KOPT-K1 (cell line): ENCODE data around the gene HAUS8.
"Not testable (repeated sequence)": the region's sequence is repeated elsewhere in the genome, so short reads cannot be mapped to it uniquely, and the experiment has no call there.

ENCODE experiments used
- H3K27ac ChIP-seq: fragments of 200-600 bp; sonication (generic); 2 replicates; pipeline ENCODE4 v1.5.1; 2016; ENCODE audit warnings: antibody characterized with exemption, mild to moderate bottlenecking, low read depth, low read length; ENCODE audit not compliant: poor library complexity, severe bottlenecking
- H3K36me3 ChIP-seq: fragments of 200-600 bp; sonication (generic); 2 replicates; pipeline ENCODE4 v1.5.1; 2017; ENCODE audit warnings: antibody characterized with exemption, mild to moderate bottlenecking, low read length, moderate library complexity; ENCODE audit not compliant: insufficient read depth
- H3K9me3 ChIP-seq: fragments of 200-600 bp; sonication (generic); 2 replicates; pipeline ENCODE4 v1.5.1; 2017; ENCODE audit warnings: antibody characterized with exemption, low read length, mild to moderate bottlenecking; ENCODE audit not compliant: insufficient read depth, poor library complexity, severe bottlenecking

HAUS8 gene

DNA sequence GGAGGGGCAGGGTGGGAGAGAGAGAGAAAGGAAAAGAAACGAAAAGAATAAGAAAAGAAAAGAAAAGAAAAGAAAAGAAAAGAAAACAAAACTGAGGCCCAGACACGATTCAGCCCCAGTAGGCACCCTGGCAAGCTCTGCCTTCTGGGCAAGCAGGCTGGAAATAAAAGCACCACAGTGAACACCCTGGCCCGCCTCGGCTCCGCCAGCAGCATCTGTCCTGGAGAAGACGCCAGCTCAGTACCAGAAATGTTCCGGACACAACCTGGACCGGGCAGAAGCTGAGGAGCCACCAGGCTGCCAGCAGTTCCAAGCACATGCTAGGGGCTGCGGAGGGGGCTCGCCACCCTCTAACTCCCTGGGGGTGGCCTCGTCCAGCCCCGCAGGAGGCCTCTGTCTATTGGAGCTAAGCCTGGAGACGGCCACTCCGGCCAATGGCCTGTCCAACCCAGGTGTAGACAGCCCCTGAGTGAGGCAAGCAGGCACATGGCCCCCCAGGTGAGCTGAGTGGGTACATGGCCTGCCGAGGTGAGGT lies 37.2 kb downstream of the HAUS8 start:
- no peak overlapping the region for H3K27ac ChIP-seq
- no peaks in the 10 kb centered on the region for H3K9me3 ChIP-seq
- no peaks in the 10 kb centered on the region for H3K36me3 ChIP-seq

DNA sequence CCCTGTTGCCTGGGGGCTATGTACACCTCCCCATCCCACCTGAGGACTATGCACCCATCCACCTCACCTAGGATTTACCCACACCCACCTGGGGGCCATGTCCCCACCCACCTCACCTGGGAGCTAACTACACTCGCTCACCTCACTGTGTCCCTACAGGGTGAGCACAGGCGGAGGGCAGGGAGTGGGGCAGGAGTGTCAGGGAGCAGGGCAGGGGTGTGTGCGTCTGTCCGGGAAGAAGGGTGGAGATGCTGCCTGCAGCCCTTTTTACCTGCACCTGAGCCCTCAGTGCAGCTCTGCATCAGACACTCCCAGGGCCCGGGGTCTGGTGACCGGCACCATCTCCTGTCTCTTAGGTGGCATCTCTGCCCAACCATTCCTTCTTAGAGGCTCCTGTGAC lies 38.1 kb downstream of the HAUS8 start:
- Histone ChIP-seq H3K9me3 (no peaks in the 10 kb centered on the region), H3K36me3 (no peaks in the 10 kb centered on the region), H3K27ac (no peak overlapping the region)

DNA sequence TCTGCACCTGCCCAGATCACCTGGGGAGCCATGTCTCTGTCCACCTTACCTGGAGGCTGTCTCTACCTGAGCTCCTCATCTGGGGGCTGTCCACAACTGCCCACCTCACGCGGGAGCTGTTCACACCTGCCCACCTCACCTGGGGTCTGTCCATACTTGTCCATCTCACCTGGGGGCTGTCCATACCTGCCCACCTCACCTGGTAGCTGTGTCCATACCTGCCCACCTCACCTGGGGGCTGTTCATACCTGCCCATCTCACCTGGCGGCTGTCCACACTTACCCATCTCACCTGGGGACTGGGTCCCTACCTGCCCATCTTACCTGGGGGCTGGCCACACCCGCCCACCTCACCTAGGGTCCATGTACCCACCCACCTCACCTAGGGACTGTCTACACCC lies 38.6 kb downstream of the HAUS8 start:
- H3K36me3 ChIP-seq, result no peaks in the 10 kb centered on the region

DNA sequence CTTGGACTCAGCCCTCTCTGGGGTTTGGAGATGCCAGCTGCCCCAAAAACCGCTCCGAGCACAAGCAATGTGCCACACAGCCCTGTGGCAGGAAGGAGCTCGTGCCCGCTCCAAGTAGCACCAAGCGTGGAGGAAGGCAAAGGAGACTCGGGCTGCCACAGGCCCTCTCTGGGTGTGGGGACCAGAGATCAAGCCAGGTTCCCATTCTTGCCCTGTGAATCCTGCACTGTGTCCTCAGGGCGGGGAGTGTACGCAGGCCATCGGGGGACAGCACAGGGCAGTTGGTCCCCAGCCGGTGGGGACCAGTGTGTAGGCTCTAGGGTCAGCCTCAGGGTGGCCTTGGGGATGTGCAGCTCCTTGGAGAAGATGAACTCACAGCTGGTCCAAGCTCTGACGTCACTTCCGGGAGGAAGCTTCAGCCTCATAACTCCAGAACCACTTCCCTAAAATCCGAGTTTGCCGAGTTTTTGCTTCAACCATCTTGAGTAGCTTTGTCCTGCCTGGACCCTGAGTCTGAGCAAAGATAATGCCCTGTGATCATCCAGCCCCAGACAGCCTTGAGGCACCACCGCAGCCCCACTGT lies 39.3 kb downstream of the HAUS8 start:
- H3K9me3 ChIP-seq, result no peaks in the 10 kb centered on the region
- no peaks in the 10 kb centered on the region for H3K36me3 ChIP-seq
- no peak overlapping the region for H3K27ac ChIP-seq

More for the DNA sequence above, 38.6 kb downstream of the HAUS8 start:
- no peaks in the 10 kb centered on the region for H3K9me3 ChIP-seq
- H3K27ac ChIP-seq, result no peak overlapping the region

DNA sequence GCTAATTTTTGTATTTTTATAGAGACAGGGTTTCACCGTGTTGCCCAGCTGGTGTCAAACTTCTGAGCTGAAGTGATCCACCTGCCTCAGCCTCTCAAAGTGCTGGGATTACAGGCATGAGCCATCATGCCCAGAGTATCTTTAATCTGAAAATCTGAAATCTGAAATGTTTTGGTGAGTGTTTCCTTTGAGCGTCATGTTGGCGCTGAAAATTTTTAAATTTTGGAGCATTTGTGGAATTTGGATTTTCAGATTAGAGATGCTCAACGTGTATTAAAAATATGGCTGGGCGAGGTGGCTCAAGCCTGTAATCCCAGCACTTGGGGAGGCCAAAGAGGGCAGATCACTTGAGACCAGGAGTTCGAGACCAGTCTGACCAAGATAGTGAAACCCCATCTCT lies 43.5 kb downstream of the HAUS8 start:
- Histone ChIP-seq H3K27ac (no peak overlapping the region), H3K36me3 (no peaks in the 10 kb centered on the region), H3K9me3 (no peaks in the 10 kb centered on the region)

DNA sequence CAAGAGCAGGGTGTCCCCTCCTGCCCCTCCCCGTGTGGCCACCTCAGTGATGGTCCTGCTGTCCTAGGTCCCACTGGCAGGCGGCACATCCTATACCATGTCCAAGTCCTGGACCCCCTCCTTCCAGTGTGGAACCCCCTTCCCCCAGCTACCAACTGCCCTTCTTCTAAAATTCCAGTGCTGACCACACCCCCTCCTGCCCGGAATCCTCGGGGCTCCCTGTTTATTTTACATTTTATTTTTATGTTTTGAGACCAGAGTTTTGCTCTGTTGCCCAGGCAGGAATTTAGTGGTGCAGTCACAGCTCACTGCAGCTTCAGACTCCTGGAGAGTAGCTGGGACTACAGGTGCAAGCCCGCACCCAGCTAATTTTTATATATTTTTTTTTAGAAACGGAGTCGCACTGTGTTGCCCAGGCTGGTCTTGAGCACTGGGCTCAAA lies 47.7 kb downstream of the HAUS8 start:
- Histone ChIP-seq H3K9me3 (peaks cover 24% of the 10 kb centered on the region), H3K27ac (no peak overlapping the region), H3K36me3 (no peaks in the 10 kb centered on the region)

DNA sequence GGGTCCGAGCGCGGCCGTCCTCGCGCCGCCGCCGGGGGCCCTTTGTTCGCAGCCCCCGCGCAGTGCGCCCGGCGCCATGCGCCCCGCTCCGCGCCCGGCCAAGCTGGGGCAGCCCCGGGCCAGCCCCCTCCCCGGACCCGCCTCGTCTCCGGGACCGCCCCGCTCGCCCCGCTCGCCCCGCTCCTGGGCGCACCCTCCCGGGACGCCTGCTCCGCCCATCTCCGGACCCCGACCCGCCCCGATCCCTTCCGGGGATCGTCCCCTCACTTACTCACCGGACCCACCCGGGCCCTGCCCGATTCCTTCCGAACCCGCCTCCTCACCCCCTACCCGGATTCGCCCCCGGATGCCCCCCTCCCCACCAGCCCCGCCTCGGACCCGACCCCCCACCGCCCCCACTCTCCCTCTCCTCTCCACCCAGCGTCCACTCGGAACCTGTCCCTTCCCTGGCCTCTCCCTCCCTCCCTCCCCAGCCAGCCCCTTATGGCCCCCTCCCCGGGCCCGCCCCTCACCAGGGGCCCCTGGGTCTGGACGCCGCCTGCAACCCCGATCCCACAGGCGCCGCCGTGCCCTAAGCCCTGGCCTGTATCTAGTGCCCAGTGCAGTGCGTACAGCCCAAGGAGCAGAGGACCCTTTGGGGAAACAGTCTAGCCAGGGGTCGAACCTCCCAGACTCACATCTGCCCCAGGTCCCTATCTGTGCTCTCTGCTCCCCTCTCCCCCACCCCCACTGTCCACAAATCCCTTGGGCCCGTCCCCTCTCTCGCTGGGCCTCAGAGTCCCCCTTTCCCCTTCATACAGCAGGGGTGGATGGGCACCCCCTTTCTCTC lies 48.3 kb downstream of the HAUS8 start, which contains the start of gene CPAMD8:
TSS of gene CPAMD8 (minus strand) at position 105 of the 829 bp plus-strand sequence. CDS start 168 bp downstream, outside the sequence.
- Histone ChIP-seq H3K36me3 (no peaks in the 10 kb centered on the region), H3K27ac (no peak within 1 kb of the TSS), H3K9me3 (peaks cover 30% of the 10 kb centered on the region)

DNA sequence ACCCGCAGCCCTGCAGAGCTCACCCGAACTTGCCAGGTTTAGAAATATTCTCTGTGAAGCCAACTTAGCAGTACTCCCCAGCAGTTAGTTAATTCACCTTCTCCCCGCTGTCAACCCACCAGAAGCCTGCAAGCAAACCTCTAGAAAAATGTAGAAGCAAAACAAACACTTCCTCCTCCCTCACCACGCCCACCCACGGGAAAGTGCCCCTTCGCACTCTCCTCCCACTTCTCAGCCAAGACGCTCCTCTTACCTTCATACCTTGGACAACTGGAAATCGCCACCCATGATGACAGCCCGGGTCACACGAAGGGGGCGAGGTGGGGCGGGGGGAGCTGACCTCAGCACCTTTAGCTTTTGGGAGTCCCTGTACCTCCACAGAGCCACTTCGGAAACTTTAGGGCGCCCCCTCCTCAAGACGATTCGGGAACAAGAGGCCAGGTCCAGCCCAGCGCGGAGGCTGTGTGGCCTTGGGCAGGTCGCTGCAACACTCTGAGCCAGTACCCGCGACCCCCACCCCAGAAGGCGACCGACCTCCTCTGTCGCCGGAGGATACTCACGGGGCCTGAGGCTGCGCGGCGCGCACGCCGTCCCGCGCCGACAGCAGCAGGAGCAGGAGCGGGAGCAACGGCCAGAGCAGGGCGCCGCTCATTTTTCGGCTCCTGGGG lies 49.1 kb downstream of the HAUS8 start:
- Histone ChIP-seq H3K36me3 (no peaks in the 10 kb centered on the region), H3K9me3 (peaks cover 38% of the 10 kb centered on the region), H3K27ac (no peak overlapping the region)

DNA sequence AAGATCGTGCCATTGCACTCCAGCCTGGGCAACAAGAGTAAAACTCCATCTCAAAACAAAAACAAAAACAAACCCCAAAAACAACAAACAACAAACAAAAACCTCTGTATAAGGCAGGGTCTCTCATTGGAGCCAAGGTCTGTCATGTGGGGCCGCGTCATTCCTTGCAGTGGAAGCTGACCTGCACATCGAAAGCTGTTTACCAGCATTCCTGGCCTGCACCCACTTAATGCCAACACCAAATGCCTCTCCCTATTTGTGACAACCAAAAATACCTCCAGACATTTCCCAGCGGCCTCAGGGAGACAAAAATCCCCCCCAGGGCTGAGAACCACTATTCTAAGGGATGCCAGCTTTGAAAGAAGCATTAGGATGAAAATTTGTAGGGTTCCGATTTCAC lies 49.9 kb downstream of the HAUS8 start:
- H3K36me3 ChIP-seq, result no peaks in the 10 kb centered on the region
- H3K9me3 ChIP-seq, result peaks cover 43% of the 10 kb centered on the region
- no peak overlapping the region for H3K27ac ChIP-seq

DNA sequence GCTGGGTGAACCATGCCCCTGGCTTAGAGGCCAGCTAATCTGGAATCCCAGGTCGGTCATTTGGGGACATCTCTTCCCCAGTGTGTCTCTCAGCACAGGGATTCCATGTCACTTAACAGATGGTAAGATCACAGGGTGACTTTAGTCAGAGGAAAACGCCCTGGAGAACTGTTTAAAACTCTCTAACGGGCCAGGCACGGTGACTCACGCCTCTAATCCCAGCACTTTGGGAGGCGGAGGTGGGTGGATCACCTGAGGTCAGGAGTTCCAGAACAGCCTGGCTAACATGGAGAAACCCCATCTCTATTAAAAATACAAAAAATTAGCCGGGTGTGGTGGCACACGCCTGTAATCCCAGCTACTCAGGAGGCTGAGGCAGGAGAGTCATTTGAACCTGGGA lies 50.3 kb downstream of the HAUS8 start:
- H3K27ac ChIP-seq, H3K36me3 ChIP-seq: not testable (repeated sequence)
- H3K9me3 ChIP-seq, result peaks cover 43% of the 10 kb centered on the region

DNA sequence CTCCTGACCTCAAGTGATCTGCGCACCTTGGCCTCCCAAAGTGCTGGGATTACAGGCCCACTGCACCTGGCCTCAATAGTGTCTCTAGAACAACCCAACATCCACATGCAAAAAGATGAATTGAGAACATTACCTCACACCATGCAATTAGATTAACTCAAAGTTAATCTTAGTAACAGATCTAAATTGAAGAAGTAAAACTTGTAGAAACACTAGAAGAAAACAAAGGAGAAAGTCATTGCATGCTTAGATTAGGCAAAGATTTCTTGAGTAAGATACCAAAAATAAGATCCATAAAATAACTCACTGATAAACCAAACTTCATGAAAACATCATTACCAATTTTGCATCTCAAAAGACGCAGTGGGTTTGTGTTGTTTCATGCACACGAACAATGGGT lies 51.4 kb downstream of the HAUS8 start:
- H3K36me3 ChIP-seq, result no peaks in the 10 kb centered on the region
- peaks cover 43% of the 10 kb centered on the region for H3K9me3 ChIP-seq
- no peak overlapping the region for H3K27ac ChIP-seq

DNA sequence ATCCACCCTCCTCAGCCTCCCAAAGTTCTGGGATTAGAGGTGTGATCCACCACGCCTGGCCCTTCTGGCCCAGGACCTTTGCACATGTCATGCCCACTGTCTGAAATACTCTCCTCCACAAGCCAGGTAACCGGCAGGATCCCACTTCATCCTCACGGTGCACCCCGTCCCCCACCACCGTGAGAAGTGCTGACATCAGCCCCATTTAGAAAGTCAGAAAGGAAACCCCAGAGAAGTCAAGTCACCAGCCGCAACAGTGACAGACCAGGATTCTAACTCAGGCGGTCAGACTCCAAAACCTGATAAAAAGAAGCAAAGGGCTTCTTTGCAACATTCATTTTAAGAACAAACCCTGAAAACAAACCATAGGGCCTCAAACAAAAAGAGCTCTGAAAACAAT lies 52.5 kb downstream of the HAUS8 start:
- Histone ChIP-seq H3K9me3 (peaks cover 43% of the 10 kb centered on the region), H3K27ac (no peak overlapping the region), H3K36me3 (no peaks in the 10 kb centered on the region)

DNA sequence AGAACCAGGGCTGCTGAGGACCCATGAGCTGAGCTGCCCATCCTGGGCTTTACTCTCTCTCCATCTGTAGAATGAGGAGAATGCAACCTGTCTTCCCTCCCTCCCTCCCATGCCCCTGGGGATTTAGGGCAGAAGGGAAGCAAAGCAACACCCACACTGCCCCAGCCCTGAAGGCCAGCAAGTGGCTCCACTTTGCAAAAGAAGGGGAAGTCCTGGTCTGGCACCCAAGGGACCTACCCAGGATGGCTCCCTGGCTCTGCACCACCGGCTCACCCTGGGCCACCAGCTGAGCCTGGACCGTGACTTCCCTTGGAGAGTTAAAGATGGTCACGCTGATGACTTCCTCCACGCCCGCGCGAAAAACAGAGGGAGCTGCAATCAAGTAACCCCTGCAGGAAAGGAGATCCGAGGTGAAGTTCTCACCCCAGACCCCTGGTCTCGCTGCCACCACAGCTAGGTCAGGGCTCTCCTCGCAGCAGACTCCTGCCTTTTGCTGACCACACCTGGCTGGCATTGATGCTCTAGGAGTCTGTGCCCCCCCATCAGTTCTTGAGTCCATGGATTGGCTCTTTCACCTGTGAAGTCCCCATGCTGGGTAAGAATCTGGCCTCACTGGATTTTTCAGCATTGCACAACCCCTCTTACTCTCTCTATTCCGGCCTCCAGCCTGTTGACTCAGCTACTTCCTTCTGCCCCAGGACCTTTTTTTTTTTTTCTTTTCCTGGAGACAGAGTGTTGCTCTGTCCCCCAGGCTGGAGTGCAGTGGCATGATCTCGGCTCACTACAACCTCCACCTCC lies 53.3 kb downstream of the HAUS8 start:
- Histone ChIP-seq H3K36me3 (no peaks in the 10 kb centered on the region), H3K9me3 (peaks cover 43% of the 10 kb centered on the region), H3K27ac (no peak overlapping the region)

DNA sequence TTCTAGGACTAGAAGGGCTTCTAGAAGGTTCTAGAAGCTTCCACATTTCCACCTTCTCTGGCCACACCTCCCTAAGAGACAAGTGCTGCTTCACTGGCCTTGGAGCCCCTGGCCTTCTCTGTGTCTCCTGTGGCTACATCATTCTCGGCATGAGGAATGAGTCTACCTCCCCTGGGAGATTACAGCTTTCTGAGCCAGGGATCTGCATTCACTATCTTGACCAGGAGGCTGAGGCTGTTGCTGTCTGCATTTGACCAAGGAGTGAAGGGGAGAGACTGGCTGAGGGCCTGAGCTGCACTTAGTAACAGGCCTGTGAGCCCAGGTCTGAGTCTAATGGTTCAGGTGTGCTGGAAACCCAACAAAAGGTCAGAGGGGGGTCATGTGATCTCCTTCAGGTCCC lies 53.9 kb downstream of the HAUS8 start:
- Histone ChIP-seq H3K36me3 (no peaks in the 10 kb centered on the region), H3K27ac (no peak overlapping the region), H3K9me3 (peaks cover 43% of the 10 kb centered on the region)
